HL-60/S4 (cell line): Measurements from ENCODE around the gene MRPL28.
"Not testable (repeated sequence)": the region's sequence is repeated elsewhere in the genome, so short reads cannot be mapped to it uniquely, and the experiment has no call there.

Source experiments
- in situ Hi-C: fragments of 300-500 bp; cut with MboI; formaldehyde crosslinking; loops from 2 replicates; pipeline ENCODE4 v1.14.3; 2022; ENCODE audit warnings: low sequenced_read_pairs

Gene MRPL28

DNA sequence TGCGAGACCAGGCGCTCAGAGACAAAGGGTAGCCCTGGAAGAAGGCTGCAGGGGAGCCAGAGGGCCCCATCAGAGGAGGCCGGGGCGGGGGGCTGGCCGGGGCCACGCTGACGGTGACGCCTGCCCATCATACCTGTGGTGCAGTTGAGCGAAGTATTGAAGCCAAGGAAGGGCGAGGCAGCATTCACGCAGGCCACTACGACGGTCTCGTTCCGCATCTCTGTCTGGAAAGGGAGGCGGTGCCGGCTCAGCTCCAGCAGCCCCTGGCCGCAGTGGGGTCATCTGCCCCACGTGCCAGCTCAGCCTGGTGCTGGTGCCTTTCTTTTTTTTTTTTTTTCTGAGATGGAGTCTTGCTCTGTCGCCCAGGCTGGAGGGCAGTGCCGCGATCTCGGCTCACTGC is 4.9 kb upstream of the MRPL28 start:
- in situ Hi-C loops: no loop called here

DNA sequence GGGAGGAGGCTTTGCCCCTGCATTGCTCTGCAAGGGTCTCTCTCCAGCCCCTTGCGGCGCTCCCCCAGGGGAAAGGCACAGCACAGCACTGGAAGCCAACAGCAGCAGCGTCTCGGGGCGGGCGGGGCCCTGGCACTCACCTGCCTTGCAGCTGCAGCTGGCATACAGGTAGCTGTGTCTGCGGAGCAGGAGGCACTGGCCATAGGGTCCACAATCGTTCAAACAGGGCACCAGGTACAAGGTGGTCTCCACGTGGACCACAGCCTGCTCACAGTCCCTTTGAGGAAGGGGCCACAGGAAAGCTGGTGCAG is 4.2 kb upstream of the MRPL28 start:
- in situ Hi-C loops: no loop called here

DNA sequence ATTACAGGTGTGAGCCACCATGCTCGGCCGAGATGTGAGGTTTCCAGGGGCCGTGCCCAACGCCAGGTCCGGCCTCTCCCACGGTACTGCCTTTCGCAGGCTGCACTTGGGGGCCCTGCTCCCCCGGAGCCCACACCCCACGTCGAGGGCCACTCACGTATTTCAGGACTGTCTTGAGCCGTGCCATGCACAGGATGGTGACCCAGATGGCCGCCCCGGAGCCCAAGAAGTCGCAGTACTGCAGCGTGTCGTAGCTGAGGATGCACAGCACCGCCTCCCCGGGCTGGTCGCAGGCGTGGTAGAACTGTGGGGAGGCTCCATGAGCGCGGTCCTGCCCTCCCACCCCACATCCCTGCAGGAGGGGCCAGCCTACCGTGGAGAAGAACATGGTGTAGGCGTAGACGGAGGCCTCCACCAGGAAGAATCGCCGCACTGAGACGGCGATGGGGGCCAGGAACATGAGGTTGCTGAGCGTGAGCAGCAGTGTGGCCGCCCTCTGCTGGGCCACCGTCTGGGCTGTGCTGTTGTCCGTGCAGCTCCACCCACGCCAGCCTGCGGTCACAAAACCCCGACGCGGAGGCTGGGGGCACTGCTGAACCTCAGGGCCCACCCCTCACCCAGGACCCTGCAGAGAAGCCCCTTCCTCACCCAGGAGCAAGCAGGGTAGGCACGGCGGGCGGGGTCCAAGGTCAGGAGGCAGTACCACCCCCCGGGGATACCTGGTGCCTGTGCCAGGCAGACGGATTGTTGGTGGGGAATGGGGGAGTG is 3.7 kb upstream of the MRPL28 start:
- in situ Hi-C loops: no loop called here

DNA sequence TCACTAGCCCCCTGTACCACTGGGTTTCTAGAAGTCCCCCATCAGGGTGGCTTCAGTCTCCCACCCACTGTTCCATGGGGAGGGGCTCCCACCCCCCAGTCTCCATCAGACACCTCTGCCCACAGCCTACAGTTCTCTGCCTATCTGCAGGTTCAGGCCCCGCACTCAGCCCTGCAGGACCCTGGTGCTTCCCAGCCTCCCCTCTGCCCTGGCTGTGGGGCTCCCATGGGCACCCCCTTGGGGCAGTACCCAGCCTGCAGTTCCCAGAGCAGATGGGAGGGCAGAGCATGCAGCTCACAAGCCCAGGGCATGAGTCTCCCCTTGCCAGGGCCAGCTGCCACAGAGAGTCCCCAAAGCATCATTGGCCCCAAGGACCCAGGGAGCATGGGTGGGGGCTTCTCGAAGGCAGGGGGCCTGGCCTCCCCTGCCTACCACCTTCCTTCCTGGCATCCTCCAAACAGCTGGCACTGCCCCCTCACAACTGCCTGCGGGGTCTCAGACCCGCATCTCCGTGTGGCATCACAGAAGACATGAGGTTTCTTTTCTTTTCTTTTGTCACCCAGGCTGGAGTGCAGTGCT is 2.8 kb upstream of the MRPL28 start:
- in situ Hi-C loops: no loop called here

DNA sequence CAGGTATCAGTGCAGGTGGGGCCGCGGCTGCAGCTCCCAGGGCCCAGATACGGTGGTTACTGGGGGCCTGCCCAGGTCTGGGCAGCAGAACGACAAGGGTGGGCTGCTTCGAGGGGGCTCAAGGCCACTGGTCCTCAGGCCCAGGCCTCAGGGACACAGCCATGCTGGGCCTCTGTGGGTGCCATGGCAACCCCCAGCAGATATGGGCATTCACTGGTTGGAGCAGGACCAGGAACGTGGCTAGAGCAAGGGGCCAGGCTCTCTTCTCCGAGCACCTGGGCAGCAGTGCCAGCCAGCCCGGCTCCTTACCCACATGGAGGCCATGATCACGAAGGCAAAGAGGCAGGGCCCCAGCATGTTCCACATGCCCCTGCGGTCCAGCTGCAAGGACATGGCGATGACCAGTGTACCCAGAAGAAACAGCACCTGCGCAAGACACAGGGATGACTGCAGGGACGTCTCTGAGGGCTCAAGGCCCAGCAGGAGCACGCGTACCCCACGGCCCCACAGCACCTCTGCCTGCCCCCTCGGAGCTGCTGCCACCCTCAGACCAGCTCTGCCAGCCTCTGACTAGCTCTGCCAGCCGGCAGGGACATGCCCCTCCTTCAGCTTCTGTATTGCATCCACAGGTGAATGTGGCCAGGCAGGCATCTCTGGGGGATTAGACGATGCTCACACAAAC is 2.1 kb upstream of the MRPL28 start:
- in situ Hi-C loops: no loop called here

DNA sequence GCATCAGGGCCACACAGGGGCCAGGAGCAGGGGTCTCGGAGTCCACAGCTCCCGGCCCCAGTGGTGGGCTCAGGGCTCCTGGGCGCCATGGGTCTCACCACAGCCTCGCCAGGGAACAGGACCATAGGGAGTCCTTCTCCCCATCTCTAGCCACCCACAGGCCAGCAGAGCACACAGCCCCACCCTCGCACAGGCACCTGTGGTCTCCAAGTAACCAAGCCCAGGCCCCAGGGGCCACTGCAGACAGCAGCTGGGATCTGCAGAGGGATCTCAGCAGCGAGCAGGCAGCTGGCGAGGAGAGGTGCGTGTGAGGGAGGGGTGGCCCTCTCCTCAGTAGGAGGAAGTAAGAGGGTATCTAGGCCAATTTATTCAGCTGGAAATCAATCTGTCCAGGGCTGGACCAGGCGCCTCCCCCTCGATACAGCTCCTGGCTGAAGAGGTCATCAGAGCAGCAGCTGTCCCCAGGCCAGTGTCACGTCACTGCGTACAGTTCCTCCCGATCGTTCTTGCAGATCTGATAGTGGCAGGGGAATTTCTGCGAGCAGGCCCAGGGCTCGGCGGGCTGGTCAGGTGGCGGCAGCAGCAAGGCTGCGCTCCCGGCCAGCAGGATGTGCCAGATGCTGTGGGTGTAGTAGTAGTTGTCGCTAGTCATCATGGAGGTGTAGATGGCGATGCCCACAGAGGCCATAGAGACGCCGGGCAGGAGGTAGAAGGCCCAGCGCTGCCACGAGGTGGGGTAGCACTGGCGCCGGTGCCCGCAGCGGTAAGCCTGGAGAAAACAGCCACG is 1.4 kb upstream of the MRPL28 start:
- in situ Hi-C loops: no loop called here

DNA sequence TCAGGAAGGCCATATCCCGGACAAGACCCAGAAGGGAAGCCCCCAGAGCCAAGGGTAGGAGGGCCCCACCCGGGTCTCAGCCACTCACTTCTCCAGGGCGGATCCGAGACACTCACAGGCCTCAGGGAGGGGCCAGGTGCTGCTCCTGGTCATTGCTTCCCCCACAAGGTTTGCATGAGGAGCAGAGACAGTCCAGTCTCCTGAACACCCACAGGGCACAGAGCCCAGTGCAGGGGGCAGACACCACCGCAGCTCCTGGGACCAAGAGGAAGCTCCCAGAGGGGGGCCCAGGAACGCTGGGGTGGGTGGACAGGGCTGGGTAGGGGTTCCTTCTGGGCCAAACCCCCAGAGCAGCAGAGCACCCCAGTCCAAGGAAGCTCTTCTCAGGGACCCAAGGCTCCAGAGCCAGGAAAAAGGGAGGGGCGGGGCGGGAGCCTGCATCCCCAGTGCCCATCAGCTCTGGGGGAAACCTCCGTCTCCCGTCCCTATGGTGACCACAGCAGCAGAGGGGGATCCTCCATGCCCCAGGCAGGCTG is 709 bp upstream of the MRPL28 start:
- in situ Hi-C loops: no loop called here

DNA sequence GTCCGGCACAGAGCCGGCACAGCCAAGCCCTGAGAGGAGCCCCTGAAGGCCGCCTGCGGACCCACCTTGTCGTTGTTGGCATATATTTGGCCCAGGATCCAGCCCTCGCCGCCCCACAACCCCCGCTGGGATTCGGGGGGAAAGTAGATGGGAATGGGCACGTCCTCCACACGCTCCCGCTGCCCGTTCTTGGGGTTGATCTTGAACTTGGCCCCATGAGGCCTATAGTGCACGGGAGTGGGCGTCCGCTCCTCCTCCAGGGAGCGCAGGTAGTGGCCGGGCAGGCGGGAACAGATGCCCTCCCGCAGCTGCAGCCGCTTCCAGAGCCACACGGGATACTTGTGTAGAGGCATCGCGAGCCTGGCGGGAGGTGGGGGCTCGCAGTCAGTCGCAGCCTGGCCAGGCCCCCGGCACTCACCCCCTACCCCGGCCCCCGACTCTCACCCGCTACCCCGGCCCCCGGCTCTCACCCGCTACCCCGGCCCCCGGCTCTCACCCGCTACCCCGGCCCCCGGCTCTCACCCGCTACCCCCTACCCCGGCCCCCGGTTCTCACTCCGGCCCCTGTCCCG is 387 bp downstream of the MRPL28 start:
- in situ Hi-C loops: no loop called here

DNA sequence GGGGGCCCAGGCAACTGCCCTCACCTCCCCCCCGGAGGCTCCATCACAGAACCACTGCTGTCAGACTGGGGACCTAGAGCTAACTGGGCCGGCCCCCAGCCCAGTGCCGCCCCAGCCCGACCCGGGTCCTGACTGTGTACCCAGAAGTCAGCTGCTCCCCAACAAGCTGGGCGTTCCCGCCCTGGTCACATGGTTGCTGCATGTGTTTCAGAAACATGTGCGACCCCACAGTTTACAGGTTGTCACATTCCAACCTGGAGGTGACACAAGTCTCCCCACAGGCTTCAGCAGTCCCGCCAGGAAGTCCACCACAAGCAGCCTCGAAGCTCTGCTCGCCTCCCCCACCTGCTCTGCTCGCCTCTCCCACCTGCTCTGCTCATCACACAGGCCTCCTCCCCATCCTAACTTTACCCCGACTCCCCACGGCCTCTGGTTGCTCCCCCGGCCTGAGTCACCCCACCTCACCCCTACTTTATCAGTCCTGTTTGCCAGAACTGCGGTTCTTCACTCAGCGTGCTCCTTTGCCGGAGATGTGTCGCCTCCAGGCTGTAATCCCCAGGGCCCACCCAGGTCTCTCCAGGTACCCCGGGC is 968 bp downstream of the MRPL28 start:
- in situ Hi-C loops: no loop called here

DNA sequence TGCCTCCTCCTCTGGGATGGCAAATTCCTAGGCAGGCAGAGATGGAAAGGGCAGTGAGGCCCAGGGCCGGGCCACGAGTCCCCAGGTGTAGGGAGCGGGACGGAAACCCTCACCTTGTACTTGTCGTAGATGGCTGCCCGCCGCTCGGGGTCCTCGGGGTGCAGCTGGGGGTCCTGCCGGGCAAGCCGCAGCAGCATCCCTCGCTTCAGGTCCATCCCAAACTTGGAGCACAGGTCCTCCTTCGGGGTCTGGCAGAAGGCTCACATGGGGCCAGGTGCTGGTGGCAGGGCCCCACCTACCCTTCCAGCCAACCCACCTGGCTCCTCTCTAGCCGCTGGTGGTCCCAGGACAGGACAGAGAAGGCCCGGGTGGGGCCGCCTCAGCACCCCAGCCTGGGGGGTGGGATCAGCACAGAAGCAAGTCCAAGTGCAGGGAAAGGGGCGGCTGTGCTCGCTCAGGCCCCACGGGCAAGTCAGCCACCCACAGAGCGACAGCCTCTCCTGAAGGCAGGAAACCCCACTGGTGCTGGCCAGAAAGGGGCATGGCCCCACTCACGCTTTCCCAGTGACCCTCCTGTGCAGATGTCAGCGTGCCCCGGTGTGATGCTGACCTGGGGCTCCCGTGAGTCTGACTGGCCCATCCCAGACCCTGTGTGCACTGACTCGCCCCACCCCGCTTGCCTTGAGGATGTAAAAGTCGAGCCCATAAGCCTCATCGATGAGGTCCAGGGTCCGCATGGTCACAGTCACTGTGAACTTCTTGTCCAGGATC is 1.8 kb downstream of the MRPL28 start:
- in situ Hi-C loops: no loop called here

DNA sequence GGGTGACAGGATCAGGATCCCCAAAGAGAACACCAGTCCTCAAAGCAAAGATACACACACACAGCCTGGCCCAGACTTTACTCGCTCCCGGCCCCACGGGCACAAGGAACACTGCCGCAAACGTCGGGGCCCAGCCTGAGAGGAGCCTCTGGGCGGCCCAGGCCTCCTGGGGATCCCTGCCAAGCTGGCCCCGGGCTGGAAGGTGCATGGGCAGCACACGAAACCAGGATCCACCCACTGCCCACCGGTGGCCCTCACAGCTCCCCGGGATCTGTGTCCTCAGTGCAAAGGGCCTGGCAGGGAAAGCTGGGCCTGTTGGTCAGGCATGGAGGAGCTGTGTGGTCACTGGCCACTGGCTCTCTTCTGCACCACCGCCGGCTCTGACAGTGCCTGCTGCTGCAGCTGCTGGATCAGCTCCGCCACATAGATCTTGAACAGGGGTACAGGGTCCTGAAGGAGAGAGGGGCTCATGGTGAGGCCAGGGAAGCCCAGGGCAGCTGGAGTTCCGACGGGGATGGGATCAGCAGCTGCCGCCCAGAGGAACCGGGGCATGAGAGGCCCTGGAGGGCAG is 2.9 kb downstream of the MRPL28 start:
- in situ Hi-C loops: no loop called here

DNA sequence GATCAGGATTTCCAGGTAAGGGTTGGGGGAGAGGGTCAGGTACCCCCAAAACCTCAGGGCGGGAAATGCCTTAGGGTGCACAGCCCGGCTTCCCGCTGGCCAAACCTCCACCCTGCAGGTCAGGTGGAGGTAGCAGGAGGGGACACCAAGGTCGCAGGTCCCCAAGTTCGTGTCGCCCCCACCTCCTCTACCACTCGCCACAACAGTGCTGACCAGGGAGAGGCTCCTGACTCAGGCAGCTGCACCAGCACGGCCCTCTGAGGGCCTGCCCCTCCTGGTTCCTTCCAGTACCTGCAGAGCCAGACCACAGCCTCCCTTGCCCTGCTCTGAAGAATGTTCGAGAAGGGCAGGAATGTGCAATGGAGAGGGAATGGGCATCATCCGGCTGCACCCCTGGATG is 3.9 kb downstream of the MRPL28 start:
- in situ Hi-C loops: no loop called here

DNA sequence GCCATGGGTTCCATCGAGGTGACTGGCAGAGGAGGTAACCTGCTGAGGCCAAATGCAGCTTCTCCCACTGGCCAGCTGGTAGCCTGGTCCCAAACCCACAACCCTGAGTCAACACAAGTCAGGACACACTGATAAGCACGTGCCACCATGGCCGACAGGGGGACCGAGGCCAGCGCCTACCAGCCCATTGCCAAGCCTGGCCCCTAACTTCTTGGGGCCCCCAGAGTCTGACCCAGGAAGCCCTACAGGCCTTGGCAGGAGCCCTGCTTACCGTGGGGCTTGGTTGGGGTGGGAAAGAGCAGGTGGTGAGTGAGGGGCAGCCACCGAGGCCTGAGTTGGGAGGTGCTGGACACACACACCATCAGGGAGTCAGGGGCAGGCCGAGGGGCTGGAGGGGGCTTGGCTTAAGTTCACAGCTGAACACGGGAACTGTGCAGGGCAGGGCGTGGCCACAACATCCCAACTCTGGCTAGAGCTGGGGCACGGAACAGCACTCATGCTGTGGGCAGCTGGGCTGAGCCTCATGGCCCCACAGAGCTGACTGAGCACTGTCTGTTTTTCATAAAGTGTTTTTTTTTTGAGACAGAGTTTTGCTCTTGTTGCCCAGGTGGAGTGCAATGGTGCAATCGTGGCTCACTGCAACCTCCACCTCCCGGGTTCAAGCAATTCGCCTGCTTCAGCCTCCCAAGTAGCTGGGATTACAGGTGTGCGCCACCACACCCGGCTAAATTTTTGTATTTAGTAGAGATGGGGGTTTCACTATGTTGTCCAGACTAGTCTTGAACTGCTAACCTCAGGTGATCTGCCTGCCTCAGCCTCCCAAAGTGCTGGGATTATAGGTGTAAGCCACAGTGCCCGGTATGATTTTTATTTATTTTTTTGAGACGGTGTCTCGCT is 5.5 kb downstream of the MRPL28 start:
- in situ Hi-C loops: no loop called here

DNA sequence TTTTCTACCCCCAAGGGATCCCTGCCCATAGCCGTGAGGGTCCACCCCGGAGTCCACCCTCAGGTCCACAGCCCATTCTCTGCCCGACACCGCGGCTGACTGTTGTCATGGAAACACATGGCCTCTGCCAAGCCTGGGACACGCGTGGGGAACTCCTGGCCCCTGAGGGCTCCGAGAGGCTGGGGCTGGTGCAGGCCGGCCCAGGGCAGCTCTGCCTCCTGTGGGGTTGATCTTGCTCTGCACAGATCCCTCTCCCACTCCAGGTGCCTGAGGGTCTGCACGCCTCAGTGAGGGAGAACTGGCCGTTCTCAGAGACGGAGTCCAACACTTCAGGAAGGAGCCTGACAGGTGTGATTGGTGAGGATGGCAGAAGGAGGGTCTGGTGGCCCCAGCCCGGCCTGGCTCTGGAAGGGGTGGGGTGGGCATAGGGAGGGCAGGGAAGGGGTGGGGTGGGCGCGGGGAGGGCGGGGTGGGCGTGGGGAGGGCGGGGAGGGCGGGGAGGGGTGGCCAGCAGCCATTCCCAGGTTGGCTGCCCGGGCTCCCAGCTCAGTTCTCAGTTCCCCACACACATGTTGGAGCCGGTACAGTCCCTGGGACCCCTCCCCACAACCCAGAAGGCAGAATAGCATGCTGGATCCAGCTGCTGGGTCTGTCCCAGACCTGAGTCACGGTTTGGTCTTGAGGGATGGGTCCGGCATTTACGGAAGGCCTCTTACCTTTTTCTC is 6.4 kb downstream of the MRPL28 start:
- in situ Hi-C loops: no loop called here

DNA sequence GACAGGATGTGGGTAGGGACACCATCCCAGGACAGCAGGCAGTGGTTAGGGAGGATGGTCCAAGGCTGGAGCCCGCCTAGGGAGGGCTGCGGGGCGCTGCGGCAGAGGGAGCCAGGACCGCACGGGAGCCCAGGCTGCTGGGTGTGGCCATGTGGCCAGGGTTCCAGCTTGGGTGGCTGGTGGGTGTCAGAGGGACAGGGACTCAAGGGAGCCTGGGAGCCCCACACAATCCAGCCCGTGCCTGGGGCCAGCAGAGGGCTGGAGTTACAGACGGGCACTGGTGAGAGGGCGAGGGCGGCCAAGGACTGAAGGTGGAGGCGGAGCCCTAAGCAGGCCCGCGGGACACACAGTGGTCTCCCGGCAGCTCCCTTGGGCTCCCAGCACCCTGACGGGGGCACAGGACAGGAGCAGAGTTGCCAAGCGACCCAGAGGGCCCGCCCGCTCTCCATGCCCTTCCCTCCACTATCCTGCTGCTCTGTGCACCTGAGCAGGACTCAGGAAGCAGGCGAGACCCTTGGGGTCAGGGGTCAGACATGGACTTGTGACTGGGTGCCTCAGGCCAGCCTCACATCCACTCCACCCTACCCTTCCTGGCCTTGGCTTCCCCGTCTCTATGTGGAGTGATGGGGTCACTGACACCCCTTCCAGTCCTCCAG is 7.1 kb downstream of the MRPL28 start:
- in situ Hi-C loops: no loop called here

DNA sequence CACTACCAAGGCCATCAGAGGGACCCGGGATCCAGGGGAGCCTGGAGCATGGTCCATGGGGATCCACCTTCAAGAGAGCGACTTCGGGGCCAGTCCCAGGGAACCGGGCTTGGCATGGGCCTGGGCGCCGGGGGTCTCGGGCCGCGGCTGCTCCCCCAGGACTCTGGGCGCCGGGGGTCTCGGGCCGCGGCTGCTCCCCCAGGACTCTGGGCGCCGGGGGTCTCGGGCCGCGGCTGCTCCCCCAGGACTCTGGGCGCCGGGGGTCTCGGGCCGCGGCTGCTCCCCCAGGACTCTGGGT is 7.7 kb downstream of the MRPL28 start:
- in situ Hi-C loops: not testable (repeated sequence)

DNA sequence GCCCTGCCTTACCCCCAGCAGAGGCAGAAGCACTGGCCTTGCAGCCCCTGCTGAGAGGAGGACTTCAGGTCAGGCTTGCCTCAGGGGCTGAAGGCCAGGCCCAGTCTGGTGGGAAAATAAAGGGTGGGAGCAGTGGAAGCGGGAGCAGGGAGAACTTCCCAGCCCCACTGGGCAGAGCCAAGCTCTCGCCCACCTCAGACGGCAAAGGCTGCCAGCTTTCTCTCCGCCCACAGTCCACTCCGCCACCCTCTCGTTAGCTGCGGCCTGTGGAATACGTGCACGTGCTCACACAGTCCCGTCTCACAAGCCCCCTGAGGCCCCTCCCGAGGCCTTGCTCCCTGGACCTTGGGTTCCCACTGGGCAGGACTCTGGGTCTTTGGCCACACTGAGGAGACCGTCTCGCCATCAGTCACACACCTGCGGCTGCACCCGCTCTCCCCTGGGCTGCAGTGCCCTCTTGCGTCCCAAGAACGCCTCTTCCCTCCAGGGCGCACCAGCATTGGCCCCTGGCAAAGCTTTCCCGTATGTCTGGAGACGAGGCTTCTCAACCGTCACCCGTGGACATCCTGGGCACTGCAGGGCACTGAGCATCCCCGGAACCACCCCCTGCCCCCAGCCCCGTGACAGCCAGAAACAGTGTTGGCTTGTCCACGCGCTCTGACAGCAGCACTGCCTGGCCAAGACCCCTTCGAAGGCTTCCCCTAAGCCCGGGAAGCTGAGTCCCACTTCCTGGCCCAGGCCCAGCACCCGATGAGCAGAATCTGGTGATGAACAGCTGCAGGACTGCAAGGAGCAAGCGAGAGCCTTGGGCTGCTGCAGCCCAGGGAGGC is 8.3 kb downstream of the MRPL28 start:
- in situ Hi-C loops: no loop called here
